Natural killer cell treated with Interleukin-12 subunit alpha and Interleukin-12 subunit beta and Interleukin-15 and Interleukin-18, amount 100 ng/mL, for 72 hours (primary cell): Measurements from ENCODE around the gene RNF2. TPM values are rescaled to one million over a fixed set of nuclear protein-coding genes. Genes with fewer than 3 reads are reported as not detected.

Source experiments
- ATAC-seq, 2 donors: fragments of 150-1000 bp; cut with Tn5 transposase in 1 of 2; sonication (Bioruptor Pico), chemical (Tn5 transposase) in 1 of 2; 2 replicates each; pipeline ENCODE4 v1.10.0; 2021
- DNase-seq: peaks from one replicate; pipeline ENCODE4 v3.0.0; 2022; ENCODE audit warnings: low spot score
- H3K27ac Mint-ChIP-seq, 2 donors: 1 replicate in 1 of 2; 2 replicates in 1 of 2; pipeline ENCODE4 v1.8.0; 2022; ENCODE audit warnings: mixed read lengths in 2 of 2, mild to moderate bottlenecking in 1 of 2, moderate library complexity in 1 of 2
- H3K27me3 Mint-ChIP-seq, 2 donors: 1 replicate in 1 of 2; 2 replicates in 1 of 2; pipeline ENCODE4 v1.8.0; 2022; ENCODE audit warnings: mixed read lengths in 2 of 2
- H3K36me3 Mint-ChIP-seq: one replicate; pipeline ENCODE4 v1.8.0; 2022; ENCODE audit warnings: mixed read lengths
- H3K4me1 Mint-ChIP-seq, 2 donors: 1 replicate in 1 of 2; 2 replicates in 1 of 2; pipeline ENCODE4 v1.8.0; 2022; ENCODE audit warnings: low read depth in 2 of 2, mixed read lengths in 2 of 2, mild to moderate bottlenecking in 1 of 2
- H3K4me3 Mint-ChIP-seq: one replicate; pipeline ENCODE4 v1.8.0; 2022; ENCODE audit warnings: mixed read lengths
- H3K9me3 Mint-ChIP-seq: 2 replicates; pipeline ENCODE4 v1.8.0; 2022; ENCODE audit warnings: mixed read lengths
- total RNA-seq, 2 donors: library from RNA; stranded (reverse); gene quantifications; one replicate each; pipeline ENCODE4 v1.2.3, GENCODE V29; 2022

RNF2 gene
- total RNA-seq, 2 donors from 2014 or later: 20.8 to 25.4 TPM

GRCh38 chr1:185087101-185087500 lies 41.7 kb downstream of the RNF2 start:
- H3K4me3 Mint-ChIP-seq: no peak overlapping the region
- no peak for ATAC-seq
- peaks cover 15% of the 10 kb centered on the region for H3K36me3 Mint-ChIP-seq
- H3K9me3 Mint-ChIP-seq: no peaks in the 10 kb centered on the region
- no peaks in the 10 kb centered on the region for H3K27me3 Mint-ChIP-seq
- peaks cover 17 to 18% of the 10 kb centered on the region in 2 donors for H3K4me1 Mint-ChIP-seq
- no peak overlapping the region for H3K27ac Mint-ChIP-seq
- no peak for DNase-seq

DNA sequence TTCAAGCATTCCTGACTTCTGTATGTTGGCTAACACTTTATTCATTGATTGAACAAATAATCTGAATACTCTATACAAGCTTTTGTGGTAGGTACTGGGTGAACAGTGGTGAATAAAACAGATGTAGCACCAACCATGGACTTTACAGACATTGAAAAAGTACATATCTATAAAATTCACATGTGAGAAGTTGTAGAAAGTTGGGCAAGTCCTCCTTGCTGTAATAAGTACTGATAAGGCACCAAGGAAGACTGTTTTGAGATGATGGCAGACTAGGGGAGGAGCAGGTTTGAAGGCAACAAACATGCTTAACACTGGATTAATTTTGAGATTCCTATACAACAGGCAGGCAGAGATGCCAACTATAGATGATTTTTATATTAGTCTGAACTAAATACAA lies 42.4 kb downstream of the RNF2 start:
- H3K9me3 Mint-ChIP-seq: no peaks in the 10 kb centered on the region
- DNase-seq: no peak
- ATAC-seq: no peak
- peaks cover 17 to 18% of the 10 kb centered on the region in 2 donors for H3K4me1 Mint-ChIP-seq
- H3K4me3 Mint-ChIP-seq: no peak overlapping the region
- no peak overlapping the region for H3K27ac Mint-ChIP-seq
- peaks cover 15% of the 10 kb centered on the region for H3K36me3 Mint-ChIP-seq
- H3K27me3 Mint-ChIP-seq: no peaks in the 10 kb centered on the region

DNA sequence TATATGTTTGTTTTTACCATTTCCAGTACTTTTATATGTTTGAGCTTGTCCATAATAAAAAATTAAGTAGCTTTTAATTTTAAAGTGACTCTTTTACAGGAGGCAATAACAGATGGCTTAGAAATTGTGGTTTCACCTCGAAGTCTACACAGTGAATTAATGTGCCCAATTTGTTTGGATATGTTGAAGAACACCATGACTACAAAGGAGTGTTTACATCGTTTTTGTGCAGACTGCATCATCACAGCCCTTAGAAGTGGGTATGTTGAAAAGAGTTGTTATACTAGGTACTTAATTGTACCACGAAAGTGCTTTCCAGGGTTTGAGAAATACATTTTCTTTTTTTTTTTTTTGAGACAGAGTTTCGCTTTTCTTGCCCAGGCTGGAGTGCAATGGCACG lies 46.1 kb downstream of the RNF2 start:
- DNase-seq (no peak), ATAC-seq (no peak)
- no peaks in the 10 kb centered on the region for H3K9me3 Mint-ChIP-seq
- no peak overlapping the region for H3K4me3 Mint-ChIP-seq
- peaks cover 28% of the 10 kb centered on the region for H3K36me3 Mint-ChIP-seq
- H3K4me1 Mint-ChIP-seq: peaks cover under 1 to 2% of the 10 kb centered on the region in 2 donors
- H3K27ac Mint-ChIP-seq: no peak overlapping the region
- no peaks in the 10 kb centered on the region for H3K27me3 Mint-ChIP-seq

DNA sequence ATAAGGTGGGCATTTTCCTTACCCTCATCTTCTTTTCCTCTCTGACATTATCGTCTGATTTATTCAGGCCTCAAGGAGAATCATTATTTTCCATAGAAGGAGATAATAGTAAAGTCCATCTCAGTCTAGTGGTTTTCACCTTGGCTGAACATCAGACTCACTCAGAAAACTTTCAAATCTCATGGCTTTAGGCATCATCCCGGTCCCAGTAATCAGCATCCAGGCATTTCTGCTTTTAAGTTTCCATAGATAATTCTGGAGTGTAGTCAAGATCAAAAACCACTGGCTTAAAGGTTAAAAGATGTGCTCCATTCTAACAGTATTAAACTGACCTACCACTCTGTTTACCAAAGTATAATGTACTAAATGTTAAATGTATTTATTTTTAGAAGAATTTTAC lies 49.4 kb downstream of the RNF2 start:
- no peak for DNase-seq
- Mint-ChIP-seq H3K4me1 (no peaks in the 10 kb centered on the region), H3K4me3 (no peak overlapping the region), H3K9me3 (no peaks in the 10 kb centered on the region), H3K27me3 (no peaks in the 10 kb centered on the region), H3K36me3 (peaks cover 20% of the 10 kb centered on the region), H3K27ac (no peak overlapping the region)
- no peak for ATAC-seq

- no peak for DNase-seq
- no peak overlapping the region for H3K4me3 Mint-ChIP-seq
- H3K4me1 Mint-ChIP-seq: no peaks in the 10 kb centered on the region
- no peaks in the 10 kb centered on the region for H3K9me3 Mint-ChIP-seq
- H3K27ac Mint-ChIP-seq: no peak overlapping the region
- peaks cover 26% of the 10 kb centered on the region for H3K36me3 Mint-ChIP-seq
- no peak for ATAC-seq
- H3K27me3 Mint-ChIP-seq: no peaks in the 10 kb centered on the region
These were observed 51.2 kb downstream of the RNF2 start for GRCh38 chr1:185096531-185096930.

- no peaks in the 10 kb centered on the region for H3K4me1 Mint-ChIP-seq
- H3K27ac Mint-ChIP-seq: no peak overlapping the region
- peaks cover 36% of the 10 kb centered on the region for H3K36me3 Mint-ChIP-seq
- H3K4me3 Mint-ChIP-seq: no peak overlapping the region
- H3K9me3 Mint-ChIP-seq: peaks cover 3% of the 10 kb centered on the region
- H3K27me3 Mint-ChIP-seq: no peaks in the 10 kb centered on the region
- no peak for DNase-seq
- no peak for ATAC-seq
These were observed 58.7 kb downstream of the RNF2 start for GRCh38 chr1:185104083-185104482.

- ATAC-seq: no peak
- no peaks in the 10 kb centered on the region for H3K4me1 Mint-ChIP-seq
- no peaks in the 10 kb centered on the region for H3K27me3 Mint-ChIP-seq
- DNase-seq: no peak
- no peak overlapping the region for H3K27ac Mint-ChIP-seq
- H3K36me3 Mint-ChIP-seq: peaks cover 45% of the 10 kb centered on the region
- H3K9me3 Mint-ChIP-seq: peaks cover 8% of the 10 kb centered on the region
- H3K4me3 Mint-ChIP-seq: no peak overlapping the region
These were observed 59.8 kb downstream of the RNF2 start for GRCh38 chr1:185105121-185105520.

DNA sequence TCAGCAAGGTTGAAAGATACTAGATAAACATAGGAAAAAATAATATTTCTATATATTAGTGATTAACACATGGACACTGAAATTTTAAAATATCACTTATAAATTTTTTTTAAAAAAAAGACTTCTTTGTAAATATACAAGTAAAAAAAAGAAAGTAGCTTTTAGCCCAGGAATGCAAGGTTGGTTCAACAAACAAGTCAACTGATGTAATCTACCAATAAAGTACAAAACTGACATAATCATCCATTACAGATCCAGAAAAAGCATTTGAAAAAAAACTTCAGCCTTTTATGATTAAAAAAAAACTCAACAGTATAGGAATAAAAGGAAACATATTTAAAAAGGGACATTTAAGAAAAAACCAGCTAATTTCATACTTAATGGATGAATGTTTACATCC lies 63.0 kb downstream of the RNF2 start:
- H3K27ac Mint-ChIP-seq: no peak overlapping the region
- no peak overlapping the region for H3K4me3 Mint-ChIP-seq
- DNase-seq (no peak), ATAC-seq (no peak)
- peaks cover 34% of the 10 kb centered on the region for H3K36me3 Mint-ChIP-seq
- peaks cover 11% of the 10 kb centered on the region for H3K9me3 Mint-ChIP-seq
- no peaks in the 10 kb centered on the region for H3K4me1 Mint-ChIP-seq
- H3K27me3 Mint-ChIP-seq: no peaks in the 10 kb centered on the region

- peaks cover 11% of the 10 kb centered on the region for H3K9me3 Mint-ChIP-seq
- H3K27me3 Mint-ChIP-seq: no peaks in the 10 kb centered on the region
- no peak overlapping the region for H3K4me3 Mint-ChIP-seq
- ATAC-seq (no peak), DNase-seq (no peak)
- peaks cover 30% of the 10 kb centered on the region for H3K36me3 Mint-ChIP-seq
- H3K4me1 Mint-ChIP-seq: no peaks in the 10 kb centered on the region
- no peak overlapping the region for H3K27ac Mint-ChIP-seq
These were observed 64.8 kb downstream of the RNF2 start for GRCh38 chr1:185110145-185110544.

- DNase-seq (no peak), ATAC-seq (no peak)
- H3K27me3 Mint-ChIP-seq: no peaks in the 10 kb centered on the region
- no peaks in the 10 kb centered on the region for H3K4me1 Mint-ChIP-seq
- no peak overlapping the region for H3K27ac Mint-ChIP-seq
- no peak overlapping the region for H3K4me3 Mint-ChIP-seq
- H3K9me3 Mint-ChIP-seq: peaks cover 11% of the 10 kb centered on the region
- peaks cover 21% of the 10 kb centered on the region for H3K36me3 Mint-ChIP-seq
These were observed 66.5 kb downstream of the RNF2 start for GRCh38 chr1:185111873-185112272.

- DNase-seq (no peak), ATAC-seq (no peak)
- peaks cover 21% of the 10 kb centered on the region for H3K36me3 Mint-ChIP-seq
- H3K27ac Mint-ChIP-seq: no peak overlapping the region
- H3K4me1 Mint-ChIP-seq: no peaks in the 10 kb centered on the region
- H3K4me3 Mint-ChIP-seq: no peak overlapping the region
- H3K27me3 Mint-ChIP-seq: no peaks in the 10 kb centered on the region
- H3K9me3 Mint-ChIP-seq: peaks cover 11% of the 10 kb centered on the region
These were observed 67.0 kb downstream of the RNF2 start for GRCh38 chr1:185112356-185112755.

DNA sequence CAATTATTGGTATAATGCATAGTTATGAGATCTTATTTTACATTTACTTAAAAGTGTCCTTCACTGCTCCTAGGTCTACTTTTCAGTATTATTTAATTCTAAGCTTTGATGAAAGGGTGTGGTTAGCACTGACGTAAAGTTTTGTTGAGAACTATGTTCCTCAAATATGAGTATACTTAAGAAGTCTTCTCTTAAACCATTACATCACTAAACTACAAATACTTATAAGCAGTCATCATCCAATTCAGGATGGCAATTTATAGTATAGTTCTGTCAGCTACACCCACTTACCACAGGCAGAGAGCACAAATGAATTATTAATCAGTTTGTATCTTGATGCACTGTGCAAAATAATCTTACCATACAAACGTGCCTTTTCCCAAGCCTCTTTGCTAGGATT lies 84.3 kb downstream of the RNF2 start:
- ATAC-seq (no peak), DNase-seq (no peak)
- Mint-ChIP-seq H3K27ac (no peak overlapping the region), H3K9me3 (peaks cover 4% of the 10 kb centered on the region), H3K27me3 (no peaks in the 10 kb centered on the region), H3K36me3 (peaks cover 17% of the 10 kb centered on the region), H3K4me1 (no peaks in the 10 kb centered on the region), H3K4me3 (no peak overlapping the region)

GRCh38 chr1:185132534-185132933 lies 87.2 kb downstream of the RNF2 start:
- H3K9me3 Mint-ChIP-seq: peaks cover 4% of the 10 kb centered on the region
- H3K4me3 Mint-ChIP-seq: no peak overlapping the region
- H3K4me1 Mint-ChIP-seq: no peaks in the 10 kb centered on the region
- H3K36me3 Mint-ChIP-seq: peaks cover 17% of the 10 kb centered on the region
- H3K27me3 Mint-ChIP-seq: no peaks in the 10 kb centered on the region
- no peak for DNase-seq
- ATAC-seq: no peak
- H3K27ac Mint-ChIP-seq: no peak overlapping the region

DNA sequence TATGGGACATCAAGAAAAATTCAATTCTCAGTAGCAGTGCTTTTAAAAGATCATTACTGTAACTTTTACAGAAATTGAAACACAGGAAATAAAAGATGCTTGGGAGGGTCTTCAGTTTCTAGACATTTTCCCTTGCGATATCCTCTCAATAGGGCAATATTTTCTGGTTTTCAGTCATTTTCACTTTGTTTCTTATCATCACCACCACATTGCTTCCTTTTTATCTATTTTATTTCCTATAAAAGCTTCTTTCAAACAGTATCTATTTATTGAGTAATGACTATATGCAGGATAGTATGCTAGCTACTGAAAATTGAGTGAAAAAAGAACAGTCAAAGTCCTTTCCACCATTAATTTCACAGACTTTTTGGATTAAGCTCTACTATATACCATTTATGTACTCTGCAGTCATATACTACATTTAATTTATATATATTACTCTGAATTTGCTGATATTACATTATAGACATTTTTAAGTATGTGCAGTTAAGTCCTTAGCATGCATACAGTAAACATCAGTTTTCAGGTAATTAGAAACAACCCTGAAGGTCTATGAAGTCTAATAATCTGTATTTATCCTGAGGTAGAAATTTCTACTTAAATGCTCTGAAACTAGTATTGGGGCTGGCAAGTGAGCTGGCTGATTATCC lies 92.7 kb downstream of the RNF2 start:
- Mint-ChIP-seq H3K36me3 (peaks cover 10% of the 10 kb centered on the region), H3K4me1 (no peaks in the 10 kb centered on the region), H3K27me3 (no peaks in the 10 kb centered on the region), H3K4me3 (no peak overlapping the region), H3K9me3 (no peaks in the 10 kb centered on the region), H3K27ac (no peak overlapping the region)
- ATAC-seq (no peak), DNase-seq (no peak)

DNA sequence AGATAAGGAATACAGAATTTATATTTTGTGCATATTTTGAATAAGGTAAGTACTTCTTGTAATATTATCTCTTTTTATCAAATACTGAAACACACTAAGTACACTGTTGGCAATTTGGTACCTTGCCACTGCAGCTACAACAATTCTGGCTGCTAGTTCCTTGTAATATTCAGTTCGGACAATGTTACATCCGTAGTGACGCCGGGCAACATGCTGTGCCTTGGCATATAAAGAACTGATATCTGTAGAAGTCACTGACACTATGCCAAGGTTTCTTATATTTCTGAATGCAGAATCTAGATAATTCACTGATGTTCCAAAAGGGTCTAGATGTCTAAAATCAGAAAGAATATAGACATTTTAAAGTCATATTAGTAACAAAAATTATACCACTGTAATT lies 93.9 kb downstream of the RNF2 start:
- Mint-ChIP-seq H3K36me3 (peaks cover 6% of the 10 kb centered on the region), H3K27me3 (no peaks in the 10 kb centered on the region), H3K4me1 (no peaks in the 10 kb centered on the region), H3K9me3 (no peaks in the 10 kb centered on the region), H3K4me3 (no peak overlapping the region), H3K27ac (no peak overlapping the region)
- ATAC-seq (no peak), DNase-seq (no peak)
